HepG2 (cell line): ENCODE measurements around the gene CD7. TPM values are rescaled to one million over a fixed set of nuclear protein-coding genes. Genes with fewer than 3 reads are reported as not detected.

Source experiments
- CENPT ChIP-seq: sonication (generic); formaldehyde crosslinking; IDR thresholded peaks from 2 replicates; pipeline ENCODE4 v1.8.0; 2022; ENCODE audit warnings: low read depth, mild to moderate bottlenecking, moderate library complexity, missing genetic modification reagents
- FUBP1 ChIP-seq: sonication (generic); formaldehyde crosslinking; IDR thresholded peaks from 2 replicates; pipeline ENCODE4 v1.5.1; 2020; ENCODE audit warnings: missing genetic modification reagents, mild to moderate bottlenecking, borderline replicate concordance
- GMEB2 ChIP-seq: IDR thresholded peaks from 2 replicates; pipeline ENCODE4 v1.6.1; 2016; ENCODE audit warnings: missing biosample characterization, missing genetic modification reagents, low read depth
- HNF1A ChIP-seq, 2 experiments: sonication (generic) in 1 of 2; formaldehyde crosslinking in 1 of 2; IDR thresholded peaks; 2 replicates each; pipeline versions ENCODE4 v1.4.0 to v1.6.1; 2016 to 2020; ENCODE audit warnings: borderline replicate concordance in 1 of 2, low read depth in 1 of 2, mild to moderate bottlenecking in 1 of 2, missing genetic modification reagents in 1 of 2
- IRX3 ChIP-seq: sonication (generic); formaldehyde crosslinking; IDR thresholded peaks from 2 replicates; pipeline ENCODE4 v1.8.1; 2023; ENCODE audit warnings: mild to moderate bottlenecking, low read depth, missing genetic modification reagents, borderline replicate concordance
- PAXIP1 ChIP-seq: sonication (generic); formaldehyde crosslinking; conservative IDR thresholded peaks from 2 replicates; pipeline ENCODE4 v1.4.0; 2020; ENCODE audit warnings: mild to moderate bottlenecking, missing genetic modification reagents, moderate library complexity
- RFXAP ChIP-seq: sonication (generic); formaldehyde crosslinking; IDR thresholded peaks from 2 replicates; pipeline ENCODE4 v1.4.0; 2020; ENCODE audit warnings: missing genetic modification reagents, borderline replicate concordance
- SRF ChIP-seq: IDR thresholded peaks from 2 replicates; pipeline ENCODE4 v1.6.1; 2011; ENCODE audit warnings: mild to moderate bottlenecking, low read depth, low read length, moderate library complexity
- TP53 ChIP-seq: sonication (generic); formaldehyde crosslinking; conservative IDR thresholded peaks from 2 replicates; pipeline ENCODE4 v1.4.0; 2020; ENCODE audit warnings: missing genetic modification reagents
- ZBTB20 ChIP-seq: sonication (generic); formaldehyde crosslinking; IDR thresholded peaks from 2 replicates; pipeline ENCODE4 v1.8.1; 2023; ENCODE audit warnings: missing genetic modification reagents, low read depth, mild to moderate bottlenecking, borderline replicate concordance
- ZNF329 ChIP-seq: sonication (generic); formaldehyde crosslinking; IDR thresholded peaks from 2 replicates; pipeline ENCODE4 v1.9.0; 2021; ENCODE audit warnings: low read depth, mild to moderate bottlenecking, missing genetic modification reagents
- ZNF672 ChIP-seq: sonication (generic); formaldehyde crosslinking; IDR thresholded peaks from 2 replicates; pipeline ENCODE4 v1.8.1; 2022; ENCODE audit warnings: missing genetic modification reagents
- ZNF710 ChIP-seq: sonication (generic); formaldehyde crosslinking; IDR thresholded peaks from 2 replicates; pipeline ENCODE4 v1.5.0; 2020; ENCODE audit warnings: mild to moderate bottlenecking, missing genetic modification reagents, borderline replicate concordance
- polyA plus RNA-seq, 8 experiments: library from polyadenylated mRNA; depleted of rRNA in 3 of 8; stranded (reverse) in 7 of 8; unstranded in 1 of 8; fragments of >200 nt; fragmentation: Illumina TruSeq in 4 of 8; extraction: Trizol in 4 of 8; gene quantifications; 2 replicates each; pipeline versions ENCODE4 v1.2.1 to v1.2.3, GENCODE V29; 2011 to 2016; ENCODE audit warnings: low read depth in 4 of 8, missing spikeins in 1 of 8, mixed read lengths in 1 of 8; ENCODE audit not compliant: insufficient read depth in 1 of 8
- total RNA-seq, 5 experiments: library from RNA; depleted of rRNA; stranded (reverse); fragments of >200 nt; fragmentation: Illumina TruSeq; extraction: Trizol; gene quantifications; 2 replicates each; pipeline ENCODE4 v1.2.3, GENCODE V29; 2016; ENCODE audit warnings: low read depth in 1 of 5

CD7 gene
- total and polyA plus RNA-seq, 2 of the 13 experiments (the other 11 are each of a cell fraction or from before 2014, with no cell fraction given) = 67.6 to 76.4 TPM

GRCh38 chr17:82267575-82268379, 49.6 kb downstream of the CD7 start (continued):
- TF ChIP-seq HNF1A (IDR thresholded peaks at IDR 0.05; ENCODE audit: low read depth) (no peak), HNF1A (CRISPR knock-in tag; IDR thresholded peaks at IDR 0.05; ENCODE audit: borderline replicate concordance) (peak; percentile 74; the same call in 1 of the 2 replicates), ZNF672 (0 out of 2 replicates have a peak, but pooled peaks have one; percentile 15), RFXAP (peak; percentile 96), IRX3 (CRISPR knock-in tag) (no peak), TP53 (CRISPR knock-in tag) (peak; percentile 81; the same call in 1 of the 2 replicates), ZBTB20 (peak; percentile 78), PAXIP1 (peak; percentile 96), GMEB2 (CRISPR knock-in tag) (no peak), SRF (no peak), CENPT (CRISPR knock-in tag) (no peak), ZNF329 (no peak; the same call in 1 of the 2 replicates), ZNF710 (peak; percentile 88; the same call in 1 of the 2 replicates), FUBP1 (CRISPR knock-in tag) (no peak)
